MM.1S (cell line): ENCODE data around the gene CARMIL1.

Experiments
- DNase-seq: peaks from one replicate; pipeline ENCODE4 v3.0.0-alpha.2; 2015
- H2AFZ ChIP-seq: fragments of 300-600 bp; sonication (generic); 2 replicates; pipeline ENCODE4 v1.6.0; 2016; ENCODE audit warnings: antibody characterized with exemption, low read length
- H3F3A ChIP-seq: fragments of 300-600 bp; sonication (generic); 2 replicates; pipeline ENCODE4 v1.6.1; 2016; ENCODE audit warnings: mild to moderate bottlenecking, antibody characterized with exemption, low read length, moderate library complexity, mixed read lengths; ENCODE audit not compliant: insufficient read depth
- H3K27ac ChIP-seq: fragments of 300-600 bp; sonication (generic); 2 replicates; pipeline ENCODE4 v1.5.1; 2016; ENCODE audit warnings: mild to moderate bottlenecking, low read length
- H3K27me3 ChIP-seq: fragments of 300-600 bp; sonication (generic); replicated peaks from 2 replicates; pipeline ENCODE4 v1.6.0; 2016; ENCODE audit warnings: low read length; ENCODE audit not compliant: insufficient read depth
- H3K36me3 ChIP-seq: fragments of 300-600 bp; sonication (generic); replicated peaks from 2 replicates; pipeline ENCODE4 v1.6.1; 2016; ENCODE audit warnings: mild to moderate bottlenecking, low read length, mixed read lengths; ENCODE audit not compliant: insufficient read depth
- H3K4me1 ChIP-seq: fragments of 300-600 bp; sonication (generic); 2 replicates; pipeline ENCODE4 v1.6.1; 2016; ENCODE audit warnings: low read length, mixed read lengths
- H3K4me2 ChIP-seq: fragments of 300-600 bp; sonication (generic); 2 replicates; pipeline ENCODE4 v1.6.0; 2016; ENCODE audit warnings: low read depth, low read length
- H3K4me3 ChIP-seq: fragments of 300-600 bp; sonication (generic); 2 replicates; pipeline ENCODE4 v1.5.1; 2016; ENCODE audit warnings: low read length, mixed read lengths
- H3K79me2 ChIP-seq: fragments of 300-600 bp; sonication (generic); 2 replicates; pipeline ENCODE4 v1.6.1; 2016; ENCODE audit warnings: mixed run types, low read length, mixed read lengths
- H3K9ac ChIP-seq: fragments of 300-600 bp; sonication (generic); 2 replicates; pipeline ENCODE4 v1.6.1; 2016; ENCODE audit warnings: low read length, mixed read lengths
- H3K9me2 ChIP-seq: fragments of 300-600 bp; sonication (generic); replicated peaks from 2 replicates; pipeline ENCODE4 v1.6.1; 2016; ENCODE audit warnings: mild to moderate bottlenecking, low read length, mixed read lengths; ENCODE audit not compliant: insufficient read depth
- H3K9me3 ChIP-seq: fragments of 300-600 bp; sonication (generic); replicated peaks from 2 replicates; pipeline ENCODE4 v1.6.1; 2016; ENCODE audit warnings: mild to moderate bottlenecking, low read length, mixed read lengths; ENCODE audit not compliant: insufficient read depth
- H4K20me1 ChIP-seq: fragments of 300-600 bp; sonication (generic); 2 replicates; pipeline ENCODE4 v1.6.1; 2016; ENCODE audit warnings: mild to moderate bottlenecking, low read length, moderate library complexity, mixed read lengths; ENCODE audit not compliant: insufficient read depth
- CTCF ChIP-seq: fragments of 300-600 bp; sonication (generic); IDR thresholded peaks from 2 replicates; pipeline ENCODE4 v1.5.1; 2016; ENCODE audit warnings: antibody characterized with exemption, low read length, mixed read lengths
- EZH2 ChIP-seq: fragments of 300-600 bp; sonication (generic); optimal IDR thresholded peaks from 2 replicates; pipeline ENCODE3; 2017; ENCODE audit warnings: low read depth, mild to moderate bottlenecking, antibody characterized with exemption, low read length, mixed read lengths
- EZH2phosphoT487 ChIP-seq: fragments of 300-600 bp; sonication (generic); IDR thresholded peaks from 2 replicates; pipeline ENCODE4 v1.6.1; 2018; ENCODE audit warnings: antibody characterized with exemption, low read length

The CARMIL1 gene

GRCh38 chr6:25603251-25603650 is 324.1 kb downstream of the CARMIL1 start:
- Histone ChIP-seq H3K36me3 (no peaks in the 10 kb centered on the region), H3K79me2 (0 out of 2 replicates have a peak, but pooled peaks cover 6% of the 10 kb centered on the region), H2AFZ (no peak overlapping the region), H3K4me3 (no peak overlapping the region), H3F3A (peaks cover 5% of the 10 kb centered on the region; the same call in 1 of the 2 replicates), H3K4me1 (peaks cover 21% of the 10 kb centered on the region), H3K27ac (no peak overlapping the region), H4K20me1 (no peaks in the 10 kb centered on the region), H3K4me2 (no peak overlapping the region), H3K27me3 (no peaks in the 10 kb centered on the region), H3K9me3 (no peaks in the 10 kb centered on the region), H3K9ac (no peak overlapping the region), H3K9me2 (no peaks in the 10 kb centered on the region)
- TF ChIP-seq EZH2phosphoT487 (no peak), EZH2 (no peak), CTCF (no peak)
- DNase-seq, result no peak

- Histone ChIP-seq H2AFZ (no peak overlapping the region), H3F3A (peaks cover 5% of the 10 kb centered on the region; the same call in 1 of the 2 replicates), H3K9me2 (no peaks in the 10 kb centered on the region), H3K27ac (no peak overlapping the region), H4K20me1 (no peaks in the 10 kb centered on the region), H3K4me3 (no peak overlapping the region), H3K27me3 (no peaks in the 10 kb centered on the region), H3K9me3 (no peaks in the 10 kb centered on the region), H3K79me2 (0 out of 2 replicates have a peak, but pooled peaks cover 6% of the 10 kb centered on the region), H3K4me1 (peaks cover 12% of the 10 kb centered on the region), H3K36me3 (no peaks in the 10 kb centered on the region), H3K4me2 (no peak overlapping the region), H3K9ac (no peak overlapping the region)
- DNase-seq, result no peak
- no peak for TF ChIP-seq CTCF
- TF ChIP-seq EZH2phosphoT487, result no peak
- TF ChIP-seq EZH2, result no peak
Observed at GRCh38 chr6:25606151-25606550, 327.0 kb downstream of the CARMIL1 start.

DNA sequence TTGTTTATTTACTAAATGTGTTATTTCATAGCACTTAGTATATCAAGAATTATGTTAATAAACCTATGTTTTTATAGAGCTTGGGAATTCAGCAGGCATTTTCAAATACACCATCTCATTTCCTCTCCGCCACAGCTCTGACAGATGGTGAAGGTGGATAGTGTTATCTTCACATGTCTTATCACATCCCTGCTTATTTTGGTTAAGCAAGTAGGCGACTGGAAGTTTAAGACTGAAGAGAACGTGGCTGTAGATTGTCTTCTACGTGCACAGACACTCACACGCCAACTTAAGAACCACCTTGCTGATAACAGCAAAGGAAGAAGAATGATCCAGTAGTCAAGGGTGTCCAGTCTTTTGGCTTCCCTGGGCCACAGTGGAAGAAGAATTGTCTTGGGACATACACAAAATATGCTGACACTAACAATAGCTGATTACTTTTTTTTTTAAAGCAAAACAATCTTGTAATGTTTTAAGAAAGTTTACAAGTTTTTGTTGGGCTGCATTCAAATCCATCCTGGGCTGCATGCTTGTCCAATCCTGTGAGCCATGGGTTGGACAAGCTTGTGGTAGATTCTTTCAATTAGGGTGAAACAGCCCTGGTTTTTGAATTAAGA is 329.5 kb downstream of the CARMIL1 start:
- Histone ChIP-seq H3K4me3 (no peak overlapping the region), H3K9me2 (no peaks in the 10 kb centered on the region), H3K27me3 (no peaks in the 10 kb centered on the region), H3K27ac (no peak overlapping the region), H3K9me3 (no peaks in the 10 kb centered on the region), H3K4me2 (no peak overlapping the region), H3K36me3 (no peaks in the 10 kb centered on the region), H4K20me1 (no peaks in the 10 kb centered on the region), H2AFZ (no peak overlapping the region), H3K4me1 (no peaks in the 10 kb centered on the region), H3K9ac (no peak overlapping the region), H3F3A (no peaks in the 10 kb centered on the region), H3K79me2 (no peaks in the 10 kb centered on the region)
- TF ChIP-seq CTCF, result no peak
- no peak for TF ChIP-seq EZH2phosphoT487
- no peak for TF ChIP-seq EZH2
- no peak for DNase-seq
